ENCODE measurements around the gene PLA2G4F.

The PLA2G4F gene

DNA sequence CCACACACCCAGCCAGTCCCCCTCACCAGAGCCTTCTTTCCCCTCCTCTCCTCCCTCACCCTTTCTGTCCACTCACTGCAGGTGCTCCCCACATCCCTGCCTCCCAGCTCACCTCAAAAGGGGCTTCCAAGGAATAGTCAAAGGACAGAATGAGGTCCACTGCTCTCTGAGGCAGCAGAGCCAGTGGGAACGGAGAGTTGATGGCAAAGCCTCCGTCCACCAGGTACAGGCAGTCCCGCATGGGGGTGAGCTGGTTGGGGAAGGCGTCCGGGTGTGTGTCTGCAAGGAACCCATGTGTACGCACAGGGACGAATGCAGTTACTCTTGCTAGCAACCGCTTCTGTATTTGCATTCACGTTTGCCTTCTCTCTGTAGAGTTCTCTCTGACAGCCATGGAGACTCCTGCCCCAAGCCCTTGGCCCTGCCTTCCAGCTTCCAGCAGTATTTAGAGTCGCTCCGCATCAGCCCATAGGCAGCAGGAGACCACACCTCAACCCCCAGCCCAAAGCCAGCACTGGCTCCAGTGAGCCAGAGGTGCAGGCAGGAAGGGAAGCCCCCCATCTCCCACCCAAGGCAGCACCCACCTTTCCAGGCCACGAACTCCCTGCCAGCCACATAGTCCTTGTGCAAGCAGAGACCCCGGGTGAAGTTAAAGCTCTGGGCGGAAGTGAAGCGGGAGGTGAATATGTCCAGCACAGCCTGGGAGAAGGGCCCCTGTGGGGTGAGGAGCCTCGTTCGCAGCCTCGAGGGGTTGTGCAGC lies 12.4 kb downstream of the PLA2G4F start:
- H3K9ac ChIP-seq (ENCODE audit: low read depth, low read length, poor library complexity) = no peak overlapping the region
- H3K18ac ChIP-seq (ENCODE audit: low read length) = peak overlapping the region; percentile 29
- no peak overlapping the region for H2AK5ac ChIP-seq (ENCODE audit: low read depth, low read length)
- no peaks in the 10 kb centered on the region for H3K79me1 ChIP-seq (ENCODE audit: low read depth, low read length)
- no peak overlapping the region for H3K14ac ChIP-seq (ENCODE audit: low read length)
- DNase-seq (ENCODE audit: low spot score) = no peak
- no peaks in the 10 kb centered on the region for H3K36me3 ChIP-seq (replicated peaks in 1 of 2; ENCODE audit: control insufficient read depth in 2 of 2, insufficient read depth in 2 of 2, low read length in 2 of 2)
- H3K4ac ChIP-seq (ENCODE audit: low read length) = no peak overlapping the region
- WGBS, 2 donors (ENCODE audit: extremely low coverage in 2 of 2, insufficient read length in 2 of 2, insufficient replicate concordance in 1 of 2) = no CpG with 5 or more reads among the region's 18 CpGs
- H3K27ac ChIP-seq (replicated peaks; ENCODE audit: low read length) = no peak overlapping the region
- H3K4me1 ChIP-seq (ENCODE audit: control insufficient read depth in 2 of 2, insufficient read depth in 1 of 2, low read depth in 1 of 2, low read length in 2 of 2) = no peaks in the 10 kb centered on the region
- no peak overlapping the region for H2BK15ac ChIP-seq (ENCODE audit: low read length)
- H3K4me3 ChIP-seq (ENCODE audit: low read length in 2 of 2) = peak overlapping the region in 1 of 2 donors; percentile 10
- peak overlapping the region; percentile 40 for H3K23ac ChIP-seq (ENCODE audit: low read depth, low read length, poor library complexity)
- H2AFZ ChIP-seq (ENCODE audit: low read length) = no peak overlapping the region
- H4K8ac ChIP-seq (ENCODE audit: low read depth, low read length) = no peak overlapping the region
- H2BK120ac ChIP-seq (ENCODE audit: low read depth, low read length) = no peak overlapping the region
- H2BK5ac ChIP-seq (ENCODE audit: low read length) = no peak overlapping the region
- H4K91ac ChIP-seq (ENCODE audit: low read depth, low read length, poor library complexity) = no peak overlapping the region
- H3K9me3 ChIP-seq (replicated peaks in 1 of 2; ENCODE audit: control insufficient read depth in 2 of 2, insufficient read depth in 1 of 2, low read depth in 1 of 2, low read length in 2 of 2) = peaks cover 0 to 4% of the 10 kb centered on the region in 2 donors
- no peak overlapping the region for H3K4me2 ChIP-seq (ENCODE audit: insufficient read depth, low read length, poor library complexity, severe bottlenecking)
- H3K27me3 ChIP-seq (ENCODE audit: control insufficient read depth in 3 of 3, insufficient read depth in 3 of 3, low read depth in 1 of 3, low read length in 3 of 3) = peaks cover 0 to 10% (median 0%) of the 10 kb centered on the region in 3 experiments
- H2BK12ac ChIP-seq (ENCODE audit: low read length) = no peak overlapping the region

GRCh38 chr15:42143356-42143755 lies 13.1 kb downstream of the PLA2G4F start:
- no peaks in the 10 kb centered on the region for H3K36me3 ChIP-seq (replicated peaks in 1 of 2; ENCODE audit: control insufficient read depth in 2 of 2, insufficient read depth in 2 of 2, low read length in 2 of 2)
- H3K9ac ChIP-seq (ENCODE audit: low read depth, low read length, poor library complexity) = no peak overlapping the region
- no peak overlapping the region for H3K18ac ChIP-seq (ENCODE audit: low read length)
- H2AK5ac ChIP-seq (ENCODE audit: low read depth, low read length) = no peak overlapping the region
- no peak overlapping the region for H3K14ac ChIP-seq (ENCODE audit: low read length)
- H3K23ac ChIP-seq (ENCODE audit: low read depth, low read length, poor library complexity) = no peak overlapping the region
- no peak overlapping the region for H3K4ac ChIP-seq (ENCODE audit: low read length)
- no peak for DNase-seq (ENCODE audit: low spot score)
- H2BK5ac ChIP-seq (ENCODE audit: low read length) = no peak overlapping the region
- H2BK120ac ChIP-seq (ENCODE audit: low read depth, low read length) = no peak overlapping the region
- no peak overlapping the region for H3K27ac ChIP-seq (replicated peaks; ENCODE audit: low read length)
- H3K4me2 ChIP-seq (ENCODE audit: insufficient read depth, low read length, poor library complexity, severe bottlenecking) = no peak overlapping the region
- WGBS, 2 donors (ENCODE audit: extremely low coverage in 2 of 2, insufficient read length in 2 of 2, insufficient replicate concordance in 1 of 2) = no CpG with 5 or more reads among the region's 4 CpGs
- no peaks in the 10 kb centered on the region for H3K4me1 ChIP-seq (ENCODE audit: control insufficient read depth in 2 of 2, insufficient read depth in 1 of 2, low read depth in 1 of 2, low read length in 2 of 2)
- no peak overlapping the region for H4K91ac ChIP-seq (ENCODE audit: low read depth, low read length, poor library complexity)
- H2BK15ac ChIP-seq (ENCODE audit: low read length) = no peak overlapping the region
- H3K9me3 ChIP-seq (replicated peaks in 1 of 2; ENCODE audit: control insufficient read depth in 2 of 2, insufficient read depth in 1 of 2, low read depth in 1 of 2, low read length in 2 of 2) = peaks cover 0 to 5% of the 10 kb centered on the region in 2 donors
- no peak overlapping the region for H2BK12ac ChIP-seq (ENCODE audit: low read length)
- H2AFZ ChIP-seq (ENCODE audit: low read length) = no peak overlapping the region
- H3K4me3 ChIP-seq (ENCODE audit: low read length in 2 of 2) = no peak overlapping the region
- no peak overlapping the region for H4K8ac ChIP-seq (ENCODE audit: low read depth, low read length)
- H3K27me3 ChIP-seq (ENCODE audit: control insufficient read depth in 3 of 3, insufficient read depth in 3 of 3, low read depth in 1 of 3, low read length in 3 of 3) = peaks cover 0 to 4% (median 0%) of the 10 kb centered on the region in 3 experiments
- H3K79me1 ChIP-seq (ENCODE audit: low read depth, low read length) = no peaks in the 10 kb centered on the region

DNA sequence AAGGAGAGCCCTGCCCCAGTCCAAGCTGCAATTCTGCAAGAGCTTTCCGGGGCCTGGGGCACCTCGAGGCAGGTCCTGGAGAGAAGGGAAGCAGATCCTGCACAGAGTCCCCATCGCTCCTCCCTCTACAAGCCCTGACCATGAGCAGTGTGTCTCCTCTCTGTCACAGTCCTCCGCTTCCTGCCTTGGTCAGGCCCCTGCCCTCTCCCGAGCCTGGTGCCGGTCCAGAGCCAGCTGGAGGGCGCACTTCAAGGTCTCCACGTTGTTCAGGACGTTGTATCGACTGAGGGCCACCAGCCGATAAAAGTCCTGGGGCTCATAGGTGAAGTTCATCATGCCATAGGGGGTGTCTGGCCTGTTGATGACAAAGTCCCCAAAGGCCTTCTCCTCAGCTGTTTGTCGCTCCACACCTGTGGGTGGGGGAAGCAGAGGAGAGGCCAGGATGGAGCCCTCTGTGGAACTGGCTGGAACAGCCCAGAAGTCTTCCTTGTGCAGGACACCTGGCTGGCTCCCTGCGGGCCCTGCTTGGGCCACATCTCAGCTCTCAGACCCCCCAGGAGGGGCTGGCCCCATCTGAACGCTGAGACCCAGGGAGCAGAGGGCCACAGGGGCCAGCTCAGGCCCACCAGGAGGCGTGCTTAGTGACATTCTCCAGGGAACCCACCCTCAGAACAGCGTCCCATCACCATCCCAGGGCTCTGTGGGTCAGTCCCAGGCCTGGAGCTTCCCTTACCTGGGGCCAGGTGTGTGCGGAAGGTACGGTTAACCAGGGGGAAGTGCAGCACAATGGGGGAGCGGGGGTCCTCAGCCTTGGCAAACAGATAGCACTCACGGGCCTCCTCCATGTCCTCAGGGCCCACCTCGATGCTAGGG lies 14.4 kb downstream of the PLA2G4F start:
- no peak overlapping the region for H2BK15ac ChIP-seq (ENCODE audit: low read length)
- no peak overlapping the region for H2BK120ac ChIP-seq (ENCODE audit: low read depth, low read length)
- no peak overlapping the region for H3K27ac ChIP-seq (replicated peaks; ENCODE audit: low read length)
- no peak overlapping the region for H3K14ac ChIP-seq (ENCODE audit: low read length)
- H4K91ac ChIP-seq (ENCODE audit: low read depth, low read length, poor library complexity) = no peak overlapping the region
- H3K27me3 ChIP-seq (ENCODE audit: control insufficient read depth in 3 of 3, insufficient read depth in 3 of 3, low read depth in 1 of 3, low read length in 3 of 3) = peaks cover 0 to 4% (median 0%) of the 10 kb centered on the region in 3 experiments
- no peak overlapping the region for H3K18ac ChIP-seq (ENCODE audit: low read length)
- no peak overlapping the region for H3K9ac ChIP-seq (ENCODE audit: low read depth, low read length, poor library complexity)
- H3K4ac ChIP-seq (ENCODE audit: low read length) = no peak overlapping the region
- no peak overlapping the region for H2BK5ac ChIP-seq (ENCODE audit: low read length)
- no peak overlapping the region for H3K4me2 ChIP-seq (ENCODE audit: insufficient read depth, low read length, poor library complexity, severe bottlenecking)
- H4K8ac ChIP-seq (ENCODE audit: low read depth, low read length) = no peak overlapping the region
- no peak overlapping the region for H3K4me3 ChIP-seq (ENCODE audit: low read length in 2 of 2)
- H3K9me3 ChIP-seq (replicated peaks in 1 of 2; ENCODE audit: control insufficient read depth in 2 of 2, insufficient read depth in 1 of 2, low read depth in 1 of 2, low read length in 2 of 2) = peaks cover 0 to 5% of the 10 kb centered on the region in 2 donors
- peak overlapping the region; percentile 15 for H2AK5ac ChIP-seq (ENCODE audit: low read depth, low read length)
- H3K4me1 ChIP-seq (ENCODE audit: control insufficient read depth in 2 of 2, insufficient read depth in 1 of 2, low read depth in 1 of 2, low read length in 2 of 2) = no peaks in the 10 kb centered on the region
- H3K36me3 ChIP-seq (replicated peaks in 1 of 2; ENCODE audit: control insufficient read depth in 2 of 2, insufficient read depth in 2 of 2, low read length in 2 of 2) = no peaks in the 10 kb centered on the region
- DNase-seq (ENCODE audit: low spot score) = no peak
- H2AFZ ChIP-seq (ENCODE audit: low read length) = no peak overlapping the region
- no peaks in the 10 kb centered on the region for H3K79me1 ChIP-seq (ENCODE audit: low read depth, low read length)
- no CpG with 5 or more reads among the region's 21 CpGs for WGBS, 2 donors (ENCODE audit: extremely low coverage in 2 of 2, insufficient read length in 2 of 2, insufficient replicate concordance in 1 of 2)
- H3K23ac ChIP-seq (ENCODE audit: low read depth, low read length, poor library complexity) = no peak overlapping the region
- no peak overlapping the region for H2BK12ac ChIP-seq (ENCODE audit: low read length)

GRCh38 chr15:42141246-42141645 lies 15.2 kb downstream of the PLA2G4F start:
- DNase-seq (ENCODE audit: low spot score) = no peak
- Histone ChIP-seq H2BK120ac (ENCODE audit: low read depth, low read length) (no peak overlapping the region), H3K9ac (ENCODE audit: low read depth, low read length, poor library complexity) (no peak overlapping the region), H3K18ac (ENCODE audit: low read length) (no peak overlapping the region), H2BK15ac (ENCODE audit: low read length) (no peak overlapping the region), H3K79me1 (ENCODE audit: low read depth, low read length) (no peaks in the 10 kb centered on the region), H3K36me3 (replicated peaks in 1 of 2; ENCODE audit: control insufficient read depth in 2 of 2, insufficient read depth in 2 of 2, low read length in 2 of 2) (no peaks in the 10 kb centered on the region), H4K8ac (ENCODE audit: low read depth, low read length) (no peak overlapping the region), H2AFZ (ENCODE audit: low read length) (no peak overlapping the region), H3K23ac (ENCODE audit: low read depth, low read length, poor library complexity) (no peak overlapping the region), H2AK5ac (ENCODE audit: low read depth, low read length) (no peak overlapping the region), H3K27ac (replicated peaks; ENCODE audit: low read length) (no peak overlapping the region), H2BK5ac (ENCODE audit: low read length) (no peak overlapping the region), H3K4me1 (ENCODE audit: control insufficient read depth in 2 of 2, insufficient read depth in 1 of 2, low read depth in 1 of 2, low read length in 2 of 2) (no peaks in the 10 kb centered on the region), H3K4me3 (ENCODE audit: low read length in 2 of 2) (no peak overlapping the region), H3K14ac (ENCODE audit: low read length) (no peak overlapping the region), H3K4me2 (ENCODE audit: insufficient read depth, low read length, poor library complexity, severe bottlenecking) (no peak overlapping the region), H3K27me3 (ENCODE audit: control insufficient read depth in 3 of 3, insufficient read depth in 3 of 3, low read depth in 1 of 3, low read length in 3 of 3) (peaks cover 0 to 4% (median 0%) of the 10 kb centered on the region in 3 experiments), H3K4ac (ENCODE audit: low read length) (no peak overlapping the region), H4K91ac (ENCODE audit: low read depth, low read length, poor library complexity) (no peak overlapping the region), H2BK12ac (ENCODE audit: low read length) (no peak overlapping the region), H3K9me3 (replicated peaks in 1 of 2; ENCODE audit: control insufficient read depth in 2 of 2, insufficient read depth in 1 of 2, low read depth in 1 of 2, low read length in 2 of 2) (peaks cover 0 to 5% of the 10 kb centered on the region in 2 donors)
- WGBS, 2 donors (ENCODE audit: extremely low coverage in 2 of 2, insufficient read length in 2 of 2, insufficient replicate concordance in 1 of 2) = no CpG with 5 or more reads among the region's 7 CpGs

All from neuronal stem cell (in vitro differentiated cells).